Measurements from ENCODE around the gene CCDC150. TPM values are rescaled to one million over a fixed set of nuclear protein-coding genes. Genes with fewer than 3 reads are reported as not detected.

CCDC150 gene
- total RNA-seq, 2 experiments from 2014 or later: 10.4 to 13.8 TPM

DNA sequence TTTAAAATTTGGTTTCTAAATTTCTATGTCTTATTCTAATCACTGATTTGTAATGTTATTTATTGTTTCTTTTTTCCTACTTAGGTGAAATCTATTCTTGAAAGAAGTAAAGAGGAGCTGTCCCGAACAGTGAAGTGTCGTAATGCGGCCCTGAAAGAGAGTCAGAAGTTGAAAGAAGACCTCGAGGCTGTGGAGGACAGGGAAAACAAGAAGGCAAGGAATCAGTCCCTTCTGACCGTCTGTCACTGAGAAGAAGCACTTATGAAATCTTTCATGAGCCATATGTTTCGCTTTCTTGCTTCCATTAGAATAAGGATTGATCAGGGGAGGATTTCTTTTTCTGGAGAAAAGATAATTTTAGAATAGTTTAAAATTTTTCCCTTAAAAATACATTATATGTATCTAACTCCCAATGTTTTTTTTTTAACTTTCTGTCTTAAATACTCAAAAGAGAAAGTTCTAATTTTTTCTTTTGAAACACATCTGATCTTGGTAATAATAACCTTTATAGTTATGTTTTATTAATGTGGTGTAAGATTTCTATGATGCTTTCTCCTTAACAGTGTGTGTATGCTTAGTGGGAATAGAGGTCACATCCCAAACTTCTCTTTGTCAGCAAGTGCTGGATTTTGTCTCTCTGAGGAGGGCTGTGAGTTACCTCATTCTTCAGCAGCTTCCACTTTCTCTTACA lies 79.0 kb downstream of the CCDC150 start:
- CTCF ChIA-PET: interaction anchor here (2.5 kb wide), 1 partner anchor 32 kb away, joined by 9 read pairs; no protein-coding TSS in a partner anchor
- POLR2A ChIA-PET: no interaction called here

DNA sequence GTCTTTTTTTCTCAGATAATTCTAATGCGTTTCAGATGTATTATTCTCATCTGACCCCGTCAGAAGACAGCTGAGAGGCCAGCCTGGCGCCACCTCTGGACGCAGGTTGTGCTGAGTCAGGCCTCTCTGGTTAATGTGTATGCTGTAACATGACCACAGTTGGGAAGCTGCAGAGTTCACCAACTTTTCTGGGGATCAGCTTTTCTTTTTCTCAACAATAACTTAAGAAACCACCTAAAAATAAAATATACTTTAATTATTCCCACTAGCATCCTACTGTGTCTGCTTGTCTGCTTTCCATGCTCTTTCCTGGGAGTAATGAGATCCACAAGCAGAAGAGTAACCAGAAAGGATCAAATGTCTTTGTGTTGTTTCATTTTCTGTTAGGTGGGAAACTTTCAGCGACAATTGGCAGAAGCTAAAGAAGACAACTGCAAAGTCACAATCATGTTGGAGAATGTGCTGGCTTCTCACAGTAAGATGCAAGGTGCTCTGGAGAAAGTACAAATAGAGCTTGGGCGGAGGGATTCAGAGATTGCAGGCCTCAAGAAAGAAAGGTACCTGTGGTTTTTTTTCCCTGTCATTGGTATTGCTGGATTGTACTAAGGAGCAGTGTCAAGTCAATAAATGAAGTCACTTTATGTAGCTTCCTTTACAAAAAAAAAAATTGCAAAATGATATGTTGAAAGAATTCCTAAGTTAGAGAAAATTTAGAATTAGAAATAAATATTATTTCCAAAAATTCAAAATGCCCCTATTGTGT lies 79.8 kb downstream of the CCDC150 start:
- CTCF ChIA-PET: interaction anchor here (2.5 kb wide), 1 partner anchor 32 kb away, joined by 9 read pairs; no protein-coding TSS in a partner anchor
- POLR2A ChIA-PET: interaction anchor here (0.6 kb wide), 1 partner anchor 720 kb away, joined by 4 read pairs; no protein-coding TSS in a partner anchor
- TF ChIP-seq, protein P1, sequence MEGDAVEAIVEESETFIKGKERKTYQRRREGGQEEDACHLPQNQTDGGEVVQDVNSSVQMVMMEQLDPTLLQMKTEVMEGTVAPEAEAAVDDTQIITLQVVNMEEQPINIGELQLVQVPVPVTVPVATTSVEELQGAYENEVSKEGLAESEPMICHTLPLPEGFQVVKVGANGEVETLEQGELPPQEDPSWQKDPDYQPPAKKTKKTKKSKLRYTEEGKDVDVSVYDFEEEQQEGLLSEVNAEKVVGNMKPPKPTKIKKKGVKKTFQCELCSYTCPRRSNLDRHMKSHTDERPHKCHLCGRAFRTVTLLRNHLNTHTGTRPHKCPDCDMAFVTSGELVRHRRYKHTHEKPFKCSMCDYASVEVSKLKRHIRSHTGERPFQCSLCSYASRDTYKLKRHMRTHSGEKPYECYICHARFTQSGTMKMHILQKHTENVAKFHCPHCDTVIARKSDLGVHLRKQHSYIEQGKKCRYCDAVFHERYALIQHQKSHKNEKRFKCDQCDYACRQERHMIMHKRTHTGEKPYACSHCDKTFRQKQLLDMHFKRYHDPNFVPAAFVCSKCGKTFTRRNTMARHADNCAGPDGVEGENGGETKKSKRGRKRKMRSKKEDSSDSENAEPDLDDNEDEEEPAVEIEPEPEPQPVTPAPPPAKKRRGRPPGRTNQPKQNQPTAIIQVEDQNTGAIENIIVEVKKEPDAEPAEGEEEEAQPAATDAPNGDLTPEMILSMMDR (IDR thresholded peaks at IDR 0.05): no peak
- no peaks in the 10 kb centered on the region for H3K27me3 Mint-ChIP-seq
- H3K9me3 Mint-ChIP-seq: no peaks in the 10 kb centered on the region
- H3K4me3 Mint-ChIP-seq: no peak overlapping the region
- DNase-seq (no peak), ATAC-seq (no peak)
- no peak overlapping the region for H3K27ac Mint-ChIP-seq
- intact Hi-C loops (cut with micrococcal nuclease): no loop called here
- no peaks in the 10 kb centered on the region for H3K4me1 Mint-ChIP-seq (ENCODE audit: low read depth)
- H3K36me3 Mint-ChIP-seq (ENCODE audit: low read depth): peaks cover 4% of the 10 kb centered on the region

More for the DNA sequence above, 79.0 kb downstream of the CCDC150 start:
- TF ChIP-seq, protein P1 (IDR thresholded peaks at IDR 0.05): no peak
- no peak for DNase-seq
- Mint-ChIP-seq H3K27ac (no peak overlapping the region), H3K36me3 (ENCODE audit: low read depth) (peaks cover 4% of the 10 kb centered on the region), H3K4me3 (no peak overlapping the region), H3K27me3 (no peaks in the 10 kb centered on the region), H3K4me1 (ENCODE audit: low read depth) (no peaks in the 10 kb centered on the region), H3K9me3 (no peaks in the 10 kb centered on the region)
- intact Hi-C loops (cut with micrococcal nuclease): no loop called here
- no peak for ATAC-seq

- Mint-ChIP-seq H3K27me3 (no peaks in the 10 kb centered on the region), H3K4me1 (ENCODE audit: low read depth) (no peaks in the 10 kb centered on the region), H3K36me3 (ENCODE audit: low read depth) (peaks cover 10% of the 10 kb centered on the region), H3K27ac (no peak overlapping the region), H3K4me3 (no peak overlapping the region), H3K9me3 (no peaks in the 10 kb centered on the region)
- no peak for ATAC-seq
- ChIA-PET CTCF (interaction anchor here (1.7 kb wide), 1 partner anchor 27 kb away, joined by 4 read pairs; no protein-coding TSS in a partner anchor), POLR2A (no interaction called here)
- TF ChIP-seq, protein P1 (IDR thresholded peaks at IDR 0.05): no peak
- intact Hi-C loops (cut with micrococcal nuclease): no loop called here
- DNase-seq: no peak
These were observed 84.1 kb downstream of the CCDC150 start for GRCh38 chr2:196723571-196723970.

DNA sequence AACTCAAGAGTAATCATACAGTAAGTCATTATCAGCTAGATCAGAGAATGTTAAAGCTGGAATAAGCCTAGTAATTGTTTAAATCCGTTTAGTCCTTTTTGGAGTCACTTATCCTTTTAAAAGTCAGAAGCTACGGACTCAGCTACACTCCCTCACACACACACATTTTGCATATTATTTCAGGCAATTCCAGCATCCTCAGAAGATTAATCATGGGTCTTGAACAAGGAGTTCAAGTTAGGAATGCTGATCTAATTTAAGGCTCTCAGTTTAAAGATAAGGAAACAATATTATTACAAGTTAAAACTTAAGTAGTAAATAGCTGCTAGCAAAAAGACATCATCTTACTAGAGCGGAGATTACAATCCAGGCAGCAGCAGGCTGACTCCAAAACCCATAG lies 85.7 kb downstream of the CCDC150 start:
- no peaks in the 10 kb centered on the region for H3K4me1 Mint-ChIP-seq (ENCODE audit: low read depth)
- intact Hi-C loops (cut with micrococcal nuclease): no loop called here
- no peaks in the 10 kb centered on the region for H3K27me3 Mint-ChIP-seq
- ChIA-PET CTCF (interaction anchor here (1.3 kb wide), 1 partner anchor 26 kb away, joined by 6 read pairs; no protein-coding TSS in a partner anchor), POLR2A (no interaction called here)
- no peaks in the 10 kb centered on the region for H3K9me3 Mint-ChIP-seq
- no peak overlapping the region for H3K4me3 Mint-ChIP-seq
- TF ChIP-seq, protein P1 (IDR thresholded peaks at IDR 0.05): no peak
- H3K27ac Mint-ChIP-seq: no peak overlapping the region
- DNase-seq: no peak
- H3K36me3 Mint-ChIP-seq (ENCODE audit: low read depth): peaks cover 10% of the 10 kb centered on the region
- ATAC-seq: no peak

DNA sequence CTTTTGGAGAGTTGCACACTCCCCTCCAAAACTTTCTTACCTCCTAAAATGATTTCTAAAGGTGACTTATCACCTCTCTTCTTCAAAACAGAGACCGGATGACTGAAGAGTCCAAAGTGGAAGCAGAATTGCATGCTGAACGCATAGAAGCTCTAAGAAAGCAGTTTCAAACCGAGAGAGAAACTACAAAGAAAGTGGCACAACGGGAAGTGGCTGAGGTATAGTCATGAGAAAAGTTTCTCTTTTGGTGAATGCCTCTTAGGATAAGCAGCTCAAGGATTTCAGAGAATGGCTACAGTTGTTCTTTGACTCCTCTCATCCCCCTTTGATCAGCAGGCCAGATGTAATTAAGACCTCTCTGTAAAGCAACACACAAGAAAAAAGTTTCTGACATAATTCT lies 86.4 kb downstream of the CCDC150 start:
- ChIA-PET POLR2A (no interaction called here), CTCF (interaction anchor here (1.3 kb wide), 1 partner anchor 25 kb away, joined by 6 read pairs; no protein-coding TSS in a partner anchor)
- DNase-seq (no peak), ATAC-seq (no peak)
- H3K36me3 Mint-ChIP-seq (ENCODE audit: low read depth): peaks cover 11% of the 10 kb centered on the region
- no peaks in the 10 kb centered on the region for H3K4me1 Mint-ChIP-seq (ENCODE audit: low read depth)
- intact Hi-C loops (cut with micrococcal nuclease): no loop called here
- H3K4me3 Mint-ChIP-seq: no peak overlapping the region
- H3K27ac Mint-ChIP-seq: no peak overlapping the region
- no peaks in the 10 kb centered on the region for H3K9me3 Mint-ChIP-seq
- TF ChIP-seq, protein P1 (IDR thresholded peaks at IDR 0.05): no peak
- H3K27me3 Mint-ChIP-seq: no peaks in the 10 kb centered on the region

Measured in activated CD8-positive, alpha-beta T cell treated with anti-CD3 and anti-CD28 coated beads for 36 hours (primary cell).